Activated CD8-positive, alpha-beta T cell treated with anti-CD3 and anti-CD28 coated beads, Interleukin-2, amount 10 ng/mL, durations not matched to agents 7 days and 5 days (primary cell): ENCODE measurements around the gene PSIP1. TPM values are rescaled to one million over a fixed set of nuclear protein-coding genes. Genes with fewer than 3 reads are reported as not detected.
A peak's percentile ranks its signal among the peaks of the same experiment; 100 is the strongest.

ENCODE experiments used
- ATAC-seq: fragments of 150-1000 bp; cut with Tn5 transposase; one replicate; pipeline ENCODE4 v1.10.0; 2021; ENCODE audit warnings: moderate library complexity
- CTCF ChIA-PET: fragments of 350-600 bp; sonication (Branson Sonifier 250); formaldehyde crosslinking; loops from one replicate; lab custom pipeline; 2021; ENCODE audit warnings: antibody characterized with exemption; lab: Charles Lee
- POLR2A ChIA-PET: fragments of 350-600 bp; sonication (Branson Sonifier 250); formaldehyde crosslinking; loops from one replicate; lab custom pipeline; 2021; ENCODE audit warnings: antibody characterized with exemption; lab: Charles Lee
- DNase-seq: peaks from one replicate; pipeline ENCODE4 v3.0.0-alpha.2; 2020
- H3K27ac Mint-ChIP-seq: one replicate; pipeline ENCODE4 v1.8.0; 2021; ENCODE audit warnings: mild to moderate bottlenecking, mixed read lengths
- H3K27me3 Mint-ChIP-seq: one replicate; pipeline ENCODE4 v1.8.0; 2021; ENCODE audit warnings: low read depth, mixed read lengths
- H3K36me3 Mint-ChIP-seq: one replicate; pipeline ENCODE4 v1.8.0; 2021; ENCODE audit warnings: low read depth, mixed read lengths
- H3K4me1 Mint-ChIP-seq: one replicate; pipeline ENCODE4 v1.8.0; 2021; ENCODE audit warnings: low read depth, mixed read lengths
- H3K4me3 Mint-ChIP-seq: one replicate; pipeline ENCODE4 v1.8.0; 2021; ENCODE audit warnings: mild to moderate bottlenecking, mixed read lengths
- H3K9me3 Mint-ChIP-seq: one replicate; pipeline ENCODE4 v1.8.0; 2022; ENCODE audit warnings: mixed read lengths; ENCODE audit not compliant: insufficient read depth
- total RNA-seq, 2 experiments: library from RNA; stranded (reverse); gene quantifications; one replicate each; pipeline ENCODE4 v1.2.3, GENCODE V29; 2021

PSIP1 gene
- total RNA-seq, 2 experiments from 2014 or later, result 132 to 138 TPM

DNA sequence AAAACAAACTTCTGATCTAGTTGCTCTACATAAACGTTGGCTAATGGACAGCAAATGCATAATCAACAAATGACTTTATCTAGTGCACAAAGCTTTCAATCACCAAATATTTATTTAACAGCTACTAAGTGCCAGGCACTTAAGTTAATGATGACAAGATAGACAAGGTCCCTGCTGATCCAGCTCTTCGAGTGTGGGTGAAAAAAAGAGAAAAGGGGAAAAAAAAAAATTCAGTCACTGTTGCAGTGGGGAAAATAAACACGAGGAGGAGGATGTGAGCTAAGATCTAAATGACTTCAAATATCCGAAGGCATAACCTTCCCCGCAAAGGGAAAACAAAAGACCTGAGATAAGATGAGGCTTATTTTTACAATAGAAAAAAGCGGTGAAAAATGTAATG lies 9.6 kb downstream of the PSIP1 start:
- H3K4me1 Mint-ChIP-seq, result peaks cover 41% of the 10 kb centered on the region

DNA sequence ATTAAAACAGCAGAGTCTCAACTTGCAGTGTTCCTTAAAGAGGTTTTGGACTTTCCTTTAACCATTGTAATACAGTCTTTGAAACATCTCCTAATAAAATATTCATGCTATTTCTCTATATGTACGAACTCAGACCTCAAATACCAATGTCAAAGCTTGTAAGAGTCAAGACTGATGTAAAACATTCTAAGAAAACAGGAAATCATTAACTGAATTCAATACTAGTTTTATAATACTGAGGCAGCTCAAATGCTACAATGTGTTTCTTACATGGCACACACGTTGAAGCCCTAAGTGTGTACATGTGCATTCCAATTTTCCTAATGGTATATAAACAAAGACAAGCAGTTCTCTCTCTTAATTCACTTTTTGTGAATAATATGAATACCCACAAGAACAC lies 11.6 kb downstream of the PSIP1 start:
- peaks cover 62% of the 10 kb centered on the region for H3K36me3 Mint-ChIP-seq

More for the DNA sequence above, 9.6 kb downstream of the PSIP1 start:
- Mint-ChIP-seq H3K27ac (peak overlapping the region; percentile 21), H3K27me3 (no peaks in the 10 kb centered on the region), H3K36me3 (peaks cover 64% of the 10 kb centered on the region), H3K4me3 (no peak overlapping the region), H3K9me3 (no peaks in the 10 kb centered on the region)
- no peak for DNase-seq
- ATAC-seq, result no peak
- CTCF ChIA-PET, result interaction anchor here (0.8 to 2.9 kb wide), 4 partner anchors 12 to 106 kb away, joined by 4 to 9 read pairs (median 4); no protein-coding TSS in a partner anchor
- POLR2A ChIA-PET, result interaction anchor here (0.6 to 4.1 kb wide), 2 partner anchors 10 to 175 kb away, joined by 4 to 32 read pairs; partner anchors contain the start of gene PSIP1

GRCh38 chr9:15498246-15498995 lies 12.3 kb downstream of the PSIP1 start:
- Mint-ChIP-seq H3K36me3 (peaks cover 64% of the 10 kb centered on the region), H3K4me1 (peaks cover 37% of the 10 kb centered on the region), H3K27me3 (no peaks in the 10 kb centered on the region), H3K27ac (no peak overlapping the region), H3K4me3 (no peak overlapping the region), H3K9me3 (peaks cover 5% of the 10 kb centered on the region)
- CTCF ChIA-PET, result interaction anchor here (0.6 to 1.0 kb wide), 3 partner anchors 12 to 220 kb away, joined by 3 to 7 read pairs (median 3); partner anchors contain the start of gene PSIP1
- POLR2A ChIA-PET, result interaction anchor here (0.6 to 4.1 kb wide), 2 partner anchors 13 to 44 kb away, joined by 3 to 32 read pairs; partner anchors contain the start of gene PSIP1
- ATAC-seq (no peak), DNase-seq (no peak)

More for the DNA sequence above, 11.6 kb downstream of the PSIP1 start:
- Mint-ChIP-seq H3K4me1 (peaks cover 39% of the 10 kb centered on the region), H3K4me3 (peak overlapping the region; percentile 22), H3K27ac (peak overlapping the region; percentile 69), H3K9me3 (peaks cover 5% of the 10 kb centered on the region), H3K27me3 (no peaks in the 10 kb centered on the region)
- ATAC-seq, result no peak
- ChIA-PET POLR2A (interaction anchor here (0.6 to 4.1 kb wide), 2 partner anchors 12 to 43 kb away, joined by 3 to 32 read pairs; partner anchors contain the start of gene PSIP1), CTCF (interaction anchor here (0.6 to 1.0 kb wide), 3 partner anchors 11 to 221 kb away, joined by 3 to 7 read pairs (median 3); partner anchors contain the start of gene PSIP1)
- no peak for DNase-seq

DNA sequence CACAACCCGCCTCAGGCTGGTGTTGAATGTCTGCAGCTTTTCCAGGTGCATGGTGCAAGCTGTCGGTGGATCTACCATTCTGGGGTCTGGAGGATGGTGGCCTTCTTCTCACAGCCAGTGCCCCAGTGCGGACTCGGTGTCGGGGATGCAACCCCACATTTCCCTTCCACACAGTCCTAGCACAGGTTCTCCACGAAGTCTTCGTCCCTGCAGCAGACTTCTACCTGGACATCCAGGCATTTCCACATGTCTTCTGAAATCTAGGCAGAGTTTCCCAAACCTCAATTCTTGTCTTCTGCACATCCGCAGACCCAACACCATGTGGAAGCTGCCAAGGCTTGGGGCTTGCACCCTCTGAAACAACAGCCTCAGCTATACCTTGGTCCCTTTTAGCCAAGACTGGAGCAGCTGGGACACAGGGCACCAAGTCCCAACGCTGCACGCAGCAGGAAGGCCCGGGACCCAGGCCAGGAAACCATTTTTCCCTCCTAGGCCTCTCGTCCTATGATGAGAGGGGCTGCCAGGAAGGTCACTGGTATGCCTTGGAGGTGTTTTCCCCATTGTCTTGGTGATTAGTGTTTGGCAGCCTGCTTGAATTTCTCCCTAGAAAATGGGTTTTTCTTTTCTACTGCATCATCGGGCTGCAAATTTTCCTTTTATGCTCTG lies 18.2 kb downstream of the PSIP1 start:
- Mint-ChIP-seq H3K4me1 (peaks cover 9% of the 10 kb centered on the region), H3K27me3 (no peaks in the 10 kb centered on the region), H3K27ac (no peak overlapping the region), H3K9me3 (peaks cover 5% of the 10 kb centered on the region), H3K36me3 (peaks cover 70% of the 10 kb centered on the region), H3K4me3 (no peak overlapping the region)
- CTCF ChIA-PET, result no interaction called here
- POLR2A ChIA-PET, result no interaction called here
- ATAC-seq (no peak), DNase-seq (no peak)

- Mint-ChIP-seq H3K4me3 (no peak overlapping the region), H3K4me1 (peaks cover 9% of the 10 kb centered on the region), H3K27ac (no peak overlapping the region), H3K36me3 (peaks cover 70% of the 10 kb centered on the region), H3K27me3 (no peaks in the 10 kb centered on the region), H3K9me3 (peaks cover 5% of the 10 kb centered on the region)
- DNase-seq (no peak), ATAC-seq (no peak)
- ChIA-PET CTCF (no interaction called here), POLR2A (no interaction called here)
Observed at GRCh38 chr9:15491950-15492349, 18.8 kb downstream of the PSIP1 start.

DNA sequence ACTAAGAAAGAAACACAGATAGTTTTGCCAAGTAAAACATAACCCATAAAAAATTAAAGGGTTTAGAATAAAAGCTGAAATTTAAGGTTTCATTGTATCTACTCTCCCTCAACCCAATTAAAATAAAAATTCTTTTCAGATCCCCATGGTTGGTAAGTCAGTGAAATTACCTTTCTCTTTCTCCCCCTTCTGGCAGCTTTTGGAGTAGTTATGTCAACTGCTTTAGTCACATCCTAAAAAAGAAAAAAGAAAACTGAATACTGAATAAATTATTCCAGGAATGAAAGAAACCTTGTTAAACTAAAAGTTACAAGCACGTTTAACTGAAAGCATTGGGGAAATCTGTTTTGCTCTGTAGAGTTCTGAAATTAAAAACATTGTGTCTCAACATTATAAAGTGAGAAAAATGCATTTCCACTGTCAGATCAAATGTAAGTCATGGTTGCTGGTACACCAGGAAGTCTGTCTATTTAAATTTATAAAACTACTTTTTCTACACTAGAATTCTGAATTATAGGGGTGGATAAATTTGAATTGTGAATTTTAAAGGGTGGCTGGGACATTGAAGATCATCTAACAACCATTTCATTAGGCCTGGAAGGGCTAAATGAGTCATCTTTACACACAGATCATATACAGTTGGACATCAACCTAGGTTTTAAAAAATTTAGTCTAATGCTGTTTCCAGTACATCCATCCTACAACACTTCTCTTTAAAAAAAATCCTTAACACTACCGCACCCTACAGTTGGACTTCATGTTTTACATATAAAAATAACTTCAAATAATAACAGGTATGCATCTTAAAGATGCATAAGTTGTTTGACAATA lies 24.7 kb downstream of the PSIP1 start:
- CTCF ChIA-PET, result interaction anchor here (1.0 to 1.1 kb wide), 2 partner anchors 17 to 186 kb away, joined by 3 read pairs; no protein-coding TSS in a partner anchor
- ATAC-seq (no peak), DNase-seq (no peak)
- Mint-ChIP-seq H3K4me3 (no peak overlapping the region), H3K4me1 (peaks cover 19% of the 10 kb centered on the region), H3K36me3 (peaks cover 51% of the 10 kb centered on the region), H3K27me3 (no peaks in the 10 kb centered on the region), H3K27ac (no peak overlapping the region), H3K9me3 (no peaks in the 10 kb centered on the region)
- POLR2A ChIA-PET, result no interaction called here

DNA sequence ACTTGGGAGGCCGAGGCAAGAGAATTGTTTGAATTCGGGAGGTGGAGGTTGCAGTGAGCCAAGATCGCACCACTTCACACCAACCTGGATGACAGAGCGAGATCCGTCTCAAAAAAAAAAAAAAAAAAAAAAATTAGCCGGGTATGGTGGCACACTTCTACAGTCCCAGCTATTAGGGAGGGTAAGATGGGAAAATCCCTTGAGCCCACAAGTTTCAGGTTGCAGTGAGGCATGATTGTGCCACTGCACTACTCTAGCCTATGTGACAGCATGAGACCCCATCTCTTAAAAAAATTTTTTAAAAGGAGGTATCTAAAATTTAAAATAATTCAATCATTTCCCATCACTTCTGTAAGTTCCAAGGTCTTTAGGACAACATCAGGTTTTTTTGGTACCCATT lies 26.0 kb downstream of the PSIP1 start:
- peaks cover 19% of the 10 kb centered on the region for H3K4me1 Mint-ChIP-seq
- no peak for DNase-seq
- H3K4me3 Mint-ChIP-seq, result no peak overlapping the region
- CTCF ChIA-PET, result interaction anchor here (0.8 kb wide), 1 partner anchor 49 kb away, joined by 3 read pairs; no protein-coding TSS in a partner anchor
- H3K9me3 Mint-ChIP-seq, result no peaks in the 10 kb centered on the region
- ATAC-seq, result no peak
- H3K27me3 Mint-ChIP-seq, result no peaks in the 10 kb centered on the region
- POLR2A ChIA-PET, result interaction anchor here (1.5 kb wide), 1 partner anchor 25 kb away, joined by 5 read pairs; no protein-coding TSS in a partner anchor
- H3K27ac Mint-ChIP-seq, result no peak overlapping the region
- H3K36me3 Mint-ChIP-seq, result peaks cover 47% of the 10 kb centered on the region

DNA sequence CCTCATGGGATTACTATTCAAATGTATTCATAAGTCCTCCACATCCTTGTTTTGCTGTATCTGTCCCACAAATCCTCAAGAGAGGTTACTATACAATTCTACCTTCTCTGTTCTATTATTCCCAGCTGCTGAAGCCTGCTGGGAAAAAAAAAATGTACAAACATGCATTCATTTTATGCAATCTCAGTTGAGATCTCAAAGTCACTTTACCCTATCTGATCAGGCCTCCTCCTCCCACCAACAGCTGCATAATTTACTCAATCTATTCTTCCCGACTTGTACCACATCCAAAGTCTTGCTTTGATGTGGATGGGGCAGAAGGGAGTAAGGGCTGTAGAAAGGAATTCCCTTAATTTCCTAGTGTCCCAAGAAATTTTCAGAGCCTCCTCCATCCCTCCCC lies 28.6 kb downstream of the PSIP1 start:
- Mint-ChIP-seq H3K4me3 (no peak overlapping the region), H3K27ac (peak overlapping the region; percentile 62), H3K4me1 (peaks cover 19% of the 10 kb centered on the region), H3K9me3 (no peaks in the 10 kb centered on the region), H3K27me3 (no peaks in the 10 kb centered on the region), H3K36me3 (peaks cover 45% of the 10 kb centered on the region)
- CTCF ChIA-PET, result interaction anchor here (0.7 to 1.5 kb wide), 3 partner anchors 23 to 127 kb away, joined by 3 to 4 read pairs (median 4); no protein-coding TSS in a partner anchor
- ATAC-seq (no peak), DNase-seq (no peak)
- POLR2A ChIA-PET, result no interaction called here

GRCh38 chr9:15480028-15480427 lies 30.7 kb downstream of the PSIP1 start:
- Mint-ChIP-seq H3K27ac (no peak overlapping the region), H3K4me1 (peaks cover 10% of the 10 kb centered on the region)
- CTCF ChIA-PET, result no interaction called here

GRCh38 chr9:15475923-15476536 lies 34.7 kb downstream of the PSIP1 start:
- H3K27me3 Mint-ChIP-seq, result no peaks in the 10 kb centered on the region
- CTCF ChIA-PET, result interaction anchor here (0.9 to 1.8 kb wide), 3 partner anchors 16 to 25 kb away, joined by 3 to 5 read pairs (median 3); no protein-coding TSS in a partner anchor
- no peaks in the 10 kb centered on the region for H3K4me1 Mint-ChIP-seq
- POLR2A ChIA-PET, result no interaction called here
- H3K36me3 Mint-ChIP-seq, result peaks cover 52% of the 10 kb centered on the region
- no peaks in the 10 kb centered on the region for H3K9me3 Mint-ChIP-seq
- DNase-seq, result no peak
- H3K4me3 Mint-ChIP-seq, result no peak overlapping the region
- ATAC-seq, result no peak
- H3K27ac Mint-ChIP-seq, result no peak overlapping the region

More at GRCh38 chr9:15480028-15480427, 30.7 kb downstream of the PSIP1 start:
- ATAC-seq (no peak), DNase-seq (no peak)
- no peak overlapping the region for H3K4me3 Mint-ChIP-seq
- H3K9me3 Mint-ChIP-seq, result no peaks in the 10 kb centered on the region
- H3K36me3 Mint-ChIP-seq, result peaks cover 45% of the 10 kb centered on the region
- POLR2A ChIA-PET, result no interaction called here
- H3K27me3 Mint-ChIP-seq, result no peaks in the 10 kb centered on the region
